Measurements from ENCODE around the gene KRTAP5-2.

KRTAP5-2 gene

GRCh38 chr11:1559111-1559951, 38.8 kb downstream of the KRTAP5-2 start:
- H3K4me3 ChIP-seq (ENCODE audit: low read depth, low read length) = no peak overlapping the region
- peak; percentile 44 for DNase-seq (ENCODE audit: low read depth, low spot score)
- in situ Hi-C loops (cut with HindIII; ENCODE audit: low sequenced_read_pairs) = no loop called here
- TF ChIP-seq CTCF (IDR thresholded peaks at IDR 0.05; ENCODE audit: low read depth, low read length) = no peak

DNA sequence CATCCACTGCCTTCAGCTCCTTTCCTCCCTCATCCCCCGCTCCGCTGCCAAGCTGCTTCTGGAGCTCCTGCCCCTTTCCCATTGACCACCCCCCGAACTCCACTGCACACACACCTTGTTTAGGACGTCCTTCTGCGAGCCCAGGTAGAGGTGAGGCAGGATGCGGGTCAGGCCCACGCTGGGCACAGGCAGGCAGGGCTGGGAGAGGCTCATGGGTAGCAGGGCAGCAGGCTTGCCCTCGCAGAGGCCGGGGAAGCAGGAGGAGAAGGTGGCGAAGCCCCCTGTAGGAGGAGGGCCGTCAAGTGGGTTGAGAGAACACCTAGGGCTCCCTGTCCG, 39.4 kb downstream of the KRTAP5-2 start:
- DNase-seq (ENCODE audit: low read depth, low spot score) = no peak
- no peak for TF ChIP-seq CTCF (IDR thresholded peaks at IDR 0.05; ENCODE audit: low read depth, low read length)
- in situ Hi-C loops (cut with HindIII; ENCODE audit: low sequenced_read_pairs) = no loop called here
- H3K4me3 ChIP-seq (ENCODE audit: low read depth, low read length) = no peak overlapping the region

GRCh38 chr11:1557904-1558774, 40.0 kb downstream of the KRTAP5-2 start:
- DNase-seq (ENCODE audit: low read depth, low spot score) = peak; percentile 70
- no peak for TF ChIP-seq CTCF (IDR thresholded peaks at IDR 0.05; ENCODE audit: low read depth, low read length)
- H3K4me3 ChIP-seq (ENCODE audit: low read depth, low read length) = no peak overlapping the region
- in situ Hi-C loops (cut with HindIII; ENCODE audit: low sequenced_read_pairs) = no loop called here

DNA sequence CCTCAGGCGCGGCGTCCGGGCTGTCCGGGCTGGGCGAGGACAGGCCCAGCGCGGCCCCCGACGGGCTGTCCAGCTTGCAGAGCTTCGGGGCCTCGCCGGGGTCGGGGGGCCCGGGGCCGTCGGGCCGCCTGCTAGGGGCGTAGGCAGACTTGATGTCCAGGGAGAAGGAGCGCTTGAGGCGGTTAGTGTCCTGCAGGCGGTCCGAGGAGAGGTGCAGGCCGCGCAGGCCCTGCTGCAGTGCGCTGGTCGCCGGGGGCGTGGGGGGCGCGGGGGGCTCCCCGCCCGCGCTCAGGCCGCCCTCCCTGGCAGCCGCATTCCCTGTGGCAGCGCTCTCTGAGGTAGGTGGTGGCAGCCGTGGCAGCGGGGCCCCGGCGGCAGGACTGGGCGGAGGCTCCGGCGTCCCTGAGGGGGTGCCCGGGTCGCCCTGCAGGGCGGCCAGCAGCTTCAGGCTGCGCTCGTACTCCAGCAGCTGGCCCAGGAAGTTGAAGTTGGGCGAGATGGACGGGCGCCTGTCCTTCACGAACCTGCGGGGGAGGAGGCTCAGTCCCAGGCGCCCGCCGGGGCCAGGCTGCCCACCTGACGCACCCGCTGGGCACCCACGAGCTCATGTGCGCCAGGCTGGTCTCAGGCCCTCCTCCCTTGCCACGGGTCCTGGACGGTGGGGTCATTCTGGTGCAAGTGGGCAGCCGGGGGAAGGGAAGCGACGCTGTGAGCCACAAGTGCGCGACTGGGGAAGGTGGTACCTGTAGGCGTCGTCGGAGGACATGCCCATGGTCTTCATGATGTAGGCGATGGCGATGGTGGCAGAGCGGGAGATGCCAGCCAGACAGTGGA, 40.8 kb downstream of the KRTAP5-2 start:
- DNase-seq (ENCODE audit: low read depth, low spot score) = no peak
- no peak overlapping the region for H3K4me3 ChIP-seq (ENCODE audit: low read depth, low read length)
- in situ Hi-C loops (cut with HindIII; ENCODE audit: low sequenced_read_pairs) = no loop called here
- TF ChIP-seq CTCF (IDR thresholded peaks at IDR 0.05; ENCODE audit: low read depth, low read length) = no peak

- no peak overlapping the region for H3K4me3 ChIP-seq (ENCODE audit: low read depth, low read length)
- no peak for DNase-seq (ENCODE audit: low read depth, low spot score)
- TF ChIP-seq CTCF (IDR thresholded peaks at IDR 0.05; ENCODE audit: low read depth, low read length) = no peak
- in situ Hi-C loops (cut with HindIII; ENCODE audit: low sequenced_read_pairs) = no loop called here
Observed at GRCh38 chr11:1556278-1556902, 41.7 kb downstream of the KRTAP5-2 start.

DNA sequence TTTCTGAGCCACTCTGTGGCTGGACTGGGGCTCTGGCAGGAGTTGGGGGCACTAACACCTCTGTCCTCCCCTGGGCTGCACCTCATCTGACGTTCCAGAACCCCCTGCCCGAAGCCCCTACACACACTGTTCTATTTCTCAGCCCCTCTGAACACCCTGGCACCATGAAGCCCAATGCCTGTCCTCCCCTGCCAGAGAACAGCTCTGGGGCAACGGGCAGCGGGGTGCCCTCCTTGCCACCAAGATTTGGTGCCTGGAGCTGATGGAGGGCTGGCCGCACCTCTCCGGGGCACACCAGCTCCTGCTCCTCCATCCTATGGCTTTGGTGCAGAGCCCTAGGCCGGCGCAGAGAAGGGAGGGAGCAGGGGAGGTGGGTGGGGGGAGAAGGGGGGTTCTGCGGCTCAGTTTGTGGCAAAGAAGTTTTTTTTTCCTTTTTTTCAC, 42.4 kb downstream of the KRTAP5-2 start:
- H3K4me3 ChIP-seq (ENCODE audit: low read depth, low read length) = no peak overlapping the region
- no peak for TF ChIP-seq CTCF (IDR thresholded peaks at IDR 0.05; ENCODE audit: low read depth, low read length)
- in situ Hi-C loops (cut with HindIII; ENCODE audit: low sequenced_read_pairs) = no loop called here
- DNase-seq (ENCODE audit: low read depth, low spot score) = no peak

Measured in astrocyte of the spinal cord (primary cell).